SJCRH30 (cell line): ENCODE data around the gene RUNX1. TPM values are rescaled to one million over a fixed set of nuclear protein-coding genes. Genes with fewer than 3 reads are reported as not detected.

Experiments used
- DNase-seq, 2 experiments: peaks; one replicate each; pipeline ENCODE4 v3.0.0-alpha.2; 2015 to 2020
- H3K27ac ChIP-seq: fragments of 250-450 bp; sonication (Bioruptor Pico); 2 replicates; pipeline ENCODE4 v1.5.1; 2020; ENCODE audit warnings: mild to moderate bottlenecking, moderate library complexity
- H3K27me3 ChIP-seq: fragments of 250-450 bp; sonication (Bioruptor Pico); 2 replicates; pipeline ENCODE4 v1.5.1; 2020; ENCODE audit warnings: mild to moderate bottlenecking, moderate library complexity
- H3K36me3 ChIP-seq: fragments of 250-450 bp; sonication (Bioruptor Pico); 2 replicates; pipeline ENCODE4 v1.5.1; 2020; ENCODE audit warnings: mild to moderate bottlenecking, moderate library complexity
- H3K4me1 ChIP-seq: fragments of 250-450 bp; sonication (Bioruptor Pico); 2 replicates; pipeline ENCODE4 v1.5.1; 2020; ENCODE audit warnings: mild to moderate bottlenecking, moderate library complexity
- H3K4me3 ChIP-seq: fragments of 250-450 bp; sonication (Bioruptor Pico); 2 replicates; pipeline ENCODE4 v1.5.1; 2020; ENCODE audit warnings: mild to moderate bottlenecking, moderate library complexity
- H3K9me3 ChIP-seq: fragments of 250-450 bp; sonication (Bioruptor Pico); replicated peaks from 2 replicates; pipeline ENCODE4 v1.5.1; 2020; ENCODE audit warnings: mild to moderate bottlenecking, moderate library complexity
- total RNA-seq: library from RNA; depleted of rRNA; stranded (reverse); fragments of >200 nt; shearing (Covaris generic); gene quantifications from 2 replicates; pipeline ENCODE4 v1.2.3, GENCODE V29; 2014

RUNX1 gene
- total RNA-seq, 1 experiment from 2014 or later: 23.7 TPM

DNA sequence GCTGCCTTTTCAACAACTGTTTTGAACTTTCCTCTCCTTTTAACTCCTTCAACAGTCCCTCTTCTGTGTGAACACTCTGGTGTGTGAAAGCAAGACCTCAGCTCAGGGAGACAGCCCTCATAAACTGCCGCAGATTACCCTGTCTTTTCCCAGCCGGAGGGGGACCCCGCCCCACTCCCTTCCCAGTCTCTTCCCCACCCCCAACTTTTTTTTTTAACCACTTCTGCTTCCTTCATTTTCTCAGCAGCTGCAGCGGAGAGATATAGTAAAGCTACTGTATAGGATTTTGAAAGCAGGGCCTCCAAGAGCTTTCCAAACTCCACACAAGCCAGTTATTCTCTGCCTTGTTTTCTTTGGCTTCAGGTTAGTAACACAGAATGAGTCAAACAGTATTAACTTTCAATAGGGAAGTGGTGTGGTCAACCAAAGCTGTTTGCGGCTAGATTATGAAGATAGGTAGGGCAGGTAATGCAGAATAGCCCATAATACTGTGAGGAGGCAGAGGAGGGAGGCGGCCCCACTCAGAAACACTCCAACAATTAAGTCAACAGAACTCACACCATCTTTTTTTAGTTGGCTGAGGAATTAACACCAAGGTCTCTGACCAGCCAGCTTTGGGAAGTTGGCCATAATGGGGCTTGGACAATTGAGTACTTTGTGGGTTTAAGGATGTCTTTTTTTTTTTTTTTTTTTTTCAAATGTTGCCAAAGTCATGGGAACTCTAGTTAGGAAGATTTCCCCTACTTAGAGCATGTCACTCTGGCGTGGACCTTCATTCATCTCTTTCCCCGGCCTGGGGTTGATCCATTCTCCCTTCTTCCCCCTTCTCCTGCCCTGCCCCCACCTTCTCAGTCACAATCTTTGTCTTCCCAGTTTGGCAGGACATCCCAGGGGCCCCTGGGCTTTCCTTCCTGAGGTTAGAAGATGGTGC lies 203.3 kb downstream of the RUNX1 start:
- Histone ChIP-seq H3K4me1 (peaks cover 29% of the 10 kb centered on the region), H3K36me3 (peaks cover 42% of the 10 kb centered on the region), H3K4me3 (no peak overlapping the region), H3K27ac (peak overlapping the region; percentile 39), H3K27me3 (no peaks in the 10 kb centered on the region), H3K9me3 (no peaks in the 10 kb centered on the region)
- peak; percentile 61 to 89 for DNase-seq

DNA sequence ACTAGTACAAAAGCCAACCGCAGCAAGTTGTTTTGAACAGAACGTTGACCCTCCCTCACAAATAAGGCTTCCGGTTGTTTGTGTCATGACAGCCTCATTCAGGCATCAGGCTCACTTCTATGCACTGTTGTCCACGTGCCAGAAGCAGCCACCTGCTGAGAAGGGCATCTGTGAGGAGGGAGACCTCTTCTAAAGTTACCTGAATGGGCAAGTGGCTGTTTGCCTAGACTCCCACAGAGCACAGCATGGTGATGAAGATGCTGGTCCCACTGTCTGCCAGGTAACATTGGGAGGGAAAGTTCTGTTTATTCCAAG lies 204.2 kb downstream of the RUNX1 start:
- H3K27ac ChIP-seq: no peak overlapping the region; the same call in 1 of the 2 replicates
- no peak overlapping the region for H3K4me3 ChIP-seq
- H3K9me3 ChIP-seq: no peaks in the 10 kb centered on the region
- no peaks in the 10 kb centered on the region for H3K27me3 ChIP-seq
- H3K4me1 ChIP-seq: peaks cover 29% of the 10 kb centered on the region
- peaks cover 50% of the 10 kb centered on the region for H3K36me3 ChIP-seq
- DNase-seq: no peak

DNA sequence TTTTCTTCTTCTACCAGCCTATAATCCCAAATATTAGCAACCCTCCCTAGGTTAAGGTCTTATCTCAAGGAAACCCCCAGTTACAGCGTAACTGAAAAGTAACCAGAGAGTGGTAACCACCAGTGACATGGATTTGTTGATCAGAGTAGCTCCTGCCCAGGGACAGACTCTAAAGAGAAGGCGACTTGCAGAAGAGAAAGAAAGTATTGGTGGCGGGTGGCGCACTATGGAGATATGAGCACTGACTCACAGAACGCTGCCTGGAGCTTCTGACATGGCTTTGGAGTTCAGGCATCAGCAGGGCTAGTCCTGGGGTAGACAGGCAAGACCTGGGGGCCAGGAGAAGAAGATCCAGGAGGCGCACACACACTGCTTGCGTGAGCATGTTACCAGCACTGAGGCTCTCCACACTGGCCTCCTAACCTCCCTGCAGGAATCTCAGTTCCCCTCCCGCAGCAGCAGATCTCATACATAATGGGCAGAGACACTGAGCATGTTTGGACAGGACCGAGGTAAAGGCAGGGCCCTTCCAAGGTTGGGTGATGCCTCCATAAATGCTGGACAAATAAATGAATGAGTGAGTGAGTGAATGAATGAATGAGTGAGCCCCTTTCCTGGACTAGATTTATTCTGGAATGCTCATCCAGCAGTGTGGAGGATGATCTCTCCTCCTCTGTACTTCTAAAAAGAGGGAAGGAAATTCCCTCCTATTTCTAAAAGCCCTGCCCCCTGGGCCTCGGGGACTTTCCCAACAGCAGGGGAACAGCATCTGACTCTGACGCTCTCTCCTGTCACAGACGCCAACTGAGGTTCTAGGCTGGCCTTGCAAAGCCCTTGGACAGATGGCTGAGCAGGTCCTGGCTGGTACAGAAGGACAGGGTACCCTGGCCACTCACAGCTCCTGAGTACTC lies 204.8 kb downstream of the RUNX1 start:
- H3K9me3 ChIP-seq: no peaks in the 10 kb centered on the region
- no peak overlapping the region for H3K27ac ChIP-seq
- H3K4me3 ChIP-seq: no peak overlapping the region
- peaks cover 46% of the 10 kb centered on the region for H3K36me3 ChIP-seq
- peaks cover 29% of the 10 kb centered on the region for H3K4me1 ChIP-seq
- H3K27me3 ChIP-seq: no peaks in the 10 kb centered on the region
- no peak for DNase-seq

DNA sequence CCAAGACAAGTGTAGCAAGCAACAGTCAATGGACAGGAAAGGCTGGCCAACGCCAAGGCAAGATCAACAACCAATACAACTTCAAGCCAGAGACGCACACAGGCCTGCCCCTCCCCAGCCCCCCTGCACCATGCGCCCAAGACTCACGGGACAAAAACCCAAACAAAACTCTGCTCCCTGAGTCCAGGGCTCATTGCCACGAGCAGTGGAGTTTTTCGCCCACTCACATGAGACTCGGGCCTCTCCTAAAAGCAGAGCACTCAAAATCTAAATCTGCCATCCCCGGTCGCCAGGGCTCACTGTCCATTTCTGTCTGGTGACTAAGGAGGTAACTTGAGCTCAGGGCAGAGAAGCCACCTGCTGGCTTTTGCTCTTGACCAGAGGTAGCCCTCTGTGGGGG lies 205.5 kb downstream of the RUNX1 start:
- DNase-seq: no peak
- no peak overlapping the region for H3K27ac ChIP-seq
- H3K27me3 ChIP-seq: no peaks in the 10 kb centered on the region
- H3K36me3 ChIP-seq: peaks cover 45% of the 10 kb centered on the region
- H3K4me3 ChIP-seq: no peak overlapping the region
- peaks cover 29% of the 10 kb centered on the region for H3K4me1 ChIP-seq
- H3K9me3 ChIP-seq: no peaks in the 10 kb centered on the region

DNA sequence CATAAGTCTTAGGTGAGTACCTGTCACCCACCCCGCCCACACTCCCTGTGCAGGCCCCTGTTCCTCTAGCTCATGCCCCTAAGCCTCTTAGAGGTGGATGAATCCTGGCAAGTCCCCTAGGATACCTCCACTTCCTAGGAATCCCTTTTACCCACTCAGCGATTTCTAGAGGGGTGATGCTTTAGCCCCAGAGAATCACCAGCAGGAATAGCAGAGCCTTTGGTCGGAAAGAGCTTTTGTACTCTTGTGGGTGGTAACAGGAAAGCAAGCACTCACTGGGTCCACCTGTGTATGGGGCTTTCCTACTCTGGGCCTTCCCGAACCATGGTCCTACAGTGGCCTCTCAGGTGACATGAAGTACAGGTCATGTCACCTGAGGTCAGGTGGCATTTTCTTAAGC lies 207.9 kb downstream of the RUNX1 start:
- H3K4me1 ChIP-seq: peaks cover 15% of the 10 kb centered on the region
- no peak overlapping the region for H3K27ac ChIP-seq
- DNase-seq: no peak
- H3K36me3 ChIP-seq: peaks cover 60% of the 10 kb centered on the region
- no peaks in the 10 kb centered on the region for H3K9me3 ChIP-seq
- no peak overlapping the region for H3K4me3 ChIP-seq
- no peaks in the 10 kb centered on the region for H3K27me3 ChIP-seq

DNA sequence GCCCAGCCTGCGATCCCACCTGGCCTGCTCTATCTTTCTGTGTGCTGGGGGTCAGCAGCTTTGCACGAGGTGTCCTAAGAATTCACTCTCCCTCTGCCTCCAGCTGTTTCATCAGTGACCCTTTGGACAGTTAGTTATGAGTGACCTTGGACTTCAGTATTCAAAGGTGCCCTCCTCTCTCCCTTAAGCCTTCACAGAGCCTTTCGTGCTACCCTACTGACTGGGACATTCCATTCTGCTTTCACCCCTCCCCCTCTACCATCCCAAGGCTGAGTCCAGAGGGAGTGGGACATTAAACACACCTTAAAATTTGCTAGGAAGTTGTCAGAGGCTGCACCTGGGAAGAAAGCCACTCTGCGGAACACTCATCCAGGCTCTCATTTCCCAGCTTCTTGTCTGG lies 208.4 kb downstream of the RUNX1 start:
- Histone ChIP-seq H3K9me3 (no peaks in the 10 kb centered on the region), H3K36me3 (peaks cover 63% of the 10 kb centered on the region), H3K27ac (no peak overlapping the region), H3K4me3 (no peak overlapping the region), H3K4me1 (peaks cover 11% of the 10 kb centered on the region), H3K27me3 (no peaks in the 10 kb centered on the region)
- DNase-seq: no peak

DNA sequence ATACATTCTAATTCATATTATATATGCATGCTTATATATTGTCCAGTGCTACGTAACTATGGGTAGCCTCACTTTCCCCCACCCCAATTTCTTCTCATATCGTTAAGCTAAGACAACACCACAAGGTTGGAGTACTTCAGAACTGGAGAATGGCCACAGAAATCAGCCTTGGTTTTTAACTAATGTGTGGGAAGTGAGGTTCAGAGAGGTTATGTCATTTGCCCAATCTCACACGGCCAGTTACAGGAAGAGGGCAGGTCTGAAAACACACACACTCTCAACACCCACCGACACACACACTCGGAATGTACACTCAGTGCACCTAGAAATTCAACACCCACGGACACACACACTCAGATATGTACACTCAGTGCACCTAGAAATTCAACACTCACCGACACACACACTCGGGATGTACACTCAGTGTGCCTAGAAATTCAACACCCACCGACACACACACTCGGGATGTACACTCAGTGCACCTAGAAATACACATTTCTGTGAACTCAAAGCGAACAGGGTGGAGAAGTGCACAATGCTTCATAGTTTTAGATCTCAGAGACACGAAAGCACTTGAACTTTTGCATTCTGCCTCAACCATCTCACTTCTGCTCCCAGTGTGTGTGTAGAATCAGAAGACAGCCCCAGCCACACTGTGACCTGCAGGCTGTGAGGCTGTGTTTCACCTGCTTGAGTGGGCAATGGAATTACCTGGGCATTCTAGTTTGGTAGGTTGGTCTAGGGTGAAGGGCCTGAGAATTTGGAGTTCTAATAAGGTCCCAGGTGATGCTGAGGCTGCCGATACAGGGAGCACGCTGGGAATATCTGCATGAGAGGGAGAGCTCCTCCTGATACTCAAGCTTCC lies 209.9 kb downstream of the RUNX1 start:
- Histone ChIP-seq H3K27ac (no peak overlapping the region), H3K4me1 (no peaks in the 10 kb centered on the region), H3K4me3 (no peak overlapping the region), H3K27me3 (no peaks in the 10 kb centered on the region), H3K9me3 (no peaks in the 10 kb centered on the region), H3K36me3 (peaks cover 68% of the 10 kb centered on the region)
- no peak for DNase-seq

DNA sequence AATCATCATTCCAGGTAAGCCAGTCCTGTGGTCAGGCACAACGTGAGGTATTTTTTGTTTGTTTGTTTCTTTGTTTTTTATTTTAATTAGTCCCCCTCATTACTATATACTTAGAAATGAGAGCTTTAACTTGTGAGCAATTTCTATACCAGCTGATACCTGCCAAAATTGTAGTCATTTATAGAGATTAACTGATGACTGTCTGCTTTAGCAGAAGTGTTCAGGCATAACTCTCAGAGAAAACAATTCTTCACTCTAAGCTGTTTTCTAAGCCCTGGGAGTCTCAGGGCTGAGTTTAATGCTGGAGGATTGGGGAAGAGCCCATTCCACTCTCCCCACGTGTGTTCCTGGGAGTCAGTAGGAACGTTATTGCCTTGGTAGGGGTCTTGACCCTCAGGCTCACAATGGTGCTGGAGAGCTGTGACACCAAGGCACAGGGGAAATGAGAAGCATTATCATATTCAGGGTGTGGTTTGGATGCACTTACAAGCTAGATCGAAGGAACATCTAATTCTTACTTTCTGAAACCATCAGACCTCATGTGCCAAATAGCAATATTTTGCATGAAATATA lies 212.1 kb downstream of the RUNX1 start:
- H3K4me3 ChIP-seq: no peak overlapping the region
- H3K27me3 ChIP-seq: no peaks in the 10 kb centered on the region
- H3K4me1 ChIP-seq: no peaks in the 10 kb centered on the region
- no peak overlapping the region for H3K27ac ChIP-seq
- DNase-seq: no peak
- peaks cover 85% of the 10 kb centered on the region for H3K36me3 ChIP-seq
- H3K9me3 ChIP-seq: no peaks in the 10 kb centered on the region

DNA sequence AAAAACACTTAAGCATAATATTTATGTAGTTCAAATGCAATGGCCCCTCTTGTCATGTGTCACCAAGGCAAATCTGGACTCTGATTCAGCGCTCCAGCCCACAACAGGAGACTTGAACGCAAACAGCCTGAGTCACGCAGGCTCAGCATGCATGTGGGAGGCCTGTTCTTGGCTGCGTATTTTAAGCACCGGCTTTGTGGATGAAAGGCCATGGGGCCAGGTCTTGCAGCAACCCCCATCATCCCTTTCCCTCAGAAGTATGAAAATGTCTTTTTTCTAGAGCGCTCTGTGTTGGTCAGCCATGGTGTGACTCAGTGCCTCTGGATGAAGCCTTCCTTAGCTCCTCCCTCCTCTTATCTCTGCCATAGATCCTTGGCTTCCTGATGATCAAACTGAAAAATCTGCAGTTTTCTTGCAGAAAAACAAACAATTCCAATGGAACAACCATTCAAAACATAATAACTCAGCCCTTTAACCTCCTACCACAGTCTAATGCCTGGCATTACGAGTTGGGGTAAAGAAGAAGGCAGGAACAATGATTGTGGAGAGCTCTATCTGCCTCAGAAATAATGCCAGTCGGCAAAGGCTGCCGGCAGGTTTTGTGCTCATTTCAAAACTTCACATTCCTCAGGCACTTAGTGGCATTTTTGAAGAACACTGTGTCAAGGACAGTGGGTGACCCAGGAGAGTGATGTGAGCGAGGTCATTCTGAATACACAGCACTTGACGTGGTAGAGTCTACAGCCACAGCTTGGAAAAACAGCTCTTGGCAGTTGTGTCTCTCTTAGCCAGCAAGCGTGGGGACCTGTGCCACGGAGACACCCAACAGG lies 212.8 kb downstream of the RUNX1 start:
- no peaks in the 10 kb centered on the region for H3K4me1 ChIP-seq
- no peak overlapping the region for H3K4me3 ChIP-seq
- H3K36me3 ChIP-seq: peaks cover 85% of the 10 kb centered on the region
- no peaks in the 10 kb centered on the region for H3K27me3 ChIP-seq
- no peaks in the 10 kb centered on the region for H3K9me3 ChIP-seq
- no peak overlapping the region for H3K27ac ChIP-seq
- DNase-seq: no peak

DNA sequence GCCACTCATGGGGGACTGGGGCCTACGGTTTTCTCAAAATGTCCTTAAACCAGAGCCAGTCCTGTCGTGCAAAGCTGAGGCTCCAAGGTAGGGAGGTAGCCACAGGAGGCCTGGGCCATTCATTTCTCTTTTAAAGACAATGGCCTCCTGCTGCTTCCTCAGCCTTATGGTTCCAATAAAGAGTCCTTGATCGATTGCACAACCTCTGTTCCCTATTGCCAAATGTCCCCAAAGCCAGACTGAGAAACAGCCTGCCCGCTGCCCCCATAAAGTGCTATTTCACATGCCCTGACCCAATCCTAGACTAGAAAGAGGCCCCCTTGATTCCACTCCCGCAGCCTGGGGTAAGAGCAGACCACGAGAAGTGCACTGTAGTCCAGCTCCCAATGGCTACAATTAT lies 213.6 kb downstream of the RUNX1 start:
- no peak for DNase-seq
- no peaks in the 10 kb centered on the region for H3K4me1 ChIP-seq
- no peaks in the 10 kb centered on the region for H3K9me3 ChIP-seq
- peaks cover 87% of the 10 kb centered on the region for H3K36me3 ChIP-seq
- no peak overlapping the region for H3K4me3 ChIP-seq
- no peaks in the 10 kb centered on the region for H3K27me3 ChIP-seq
- no peak overlapping the region for H3K27ac ChIP-seq

DNA sequence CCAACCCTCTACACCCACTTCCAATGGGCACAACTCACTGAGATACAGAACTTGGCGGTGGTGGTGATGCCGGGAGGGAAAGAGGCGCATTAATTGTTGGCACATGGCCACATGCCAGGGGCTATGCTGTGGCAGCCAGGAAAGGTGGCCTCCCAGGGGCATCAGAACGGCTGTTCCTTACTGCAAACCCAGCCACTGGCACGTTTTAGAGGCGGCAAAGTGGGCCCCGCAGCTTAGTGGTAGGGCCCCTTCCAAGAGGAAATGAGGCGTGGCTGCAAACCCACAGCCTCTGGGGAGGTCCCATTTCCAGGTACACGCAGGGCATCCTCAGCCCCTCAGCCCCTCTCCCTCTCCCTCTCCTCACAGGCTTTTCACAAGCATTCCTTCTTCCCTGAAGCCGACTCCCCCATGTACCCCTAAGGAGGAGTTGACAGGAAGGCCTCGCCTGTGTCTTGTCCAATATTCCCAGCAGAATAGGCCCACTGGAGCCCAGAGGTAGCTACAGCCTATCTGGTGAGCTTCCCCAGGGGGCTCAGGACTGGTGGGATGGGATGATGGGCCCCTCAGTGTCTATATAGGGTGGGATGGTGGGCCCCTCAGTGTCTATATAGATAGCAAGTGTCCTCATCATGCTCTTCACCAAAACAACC lies 214.1 kb downstream of the RUNX1 start:
- H3K4me3 ChIP-seq: no peak overlapping the region
- DNase-seq: no peak
- no peaks in the 10 kb centered on the region for H3K4me1 ChIP-seq
- H3K9me3 ChIP-seq: no peaks in the 10 kb centered on the region
- H3K36me3 ChIP-seq: peaks cover 88% of the 10 kb centered on the region
- no peaks in the 10 kb centered on the region for H3K27me3 ChIP-seq
- H3K27ac ChIP-seq: no peak overlapping the region

DNA sequence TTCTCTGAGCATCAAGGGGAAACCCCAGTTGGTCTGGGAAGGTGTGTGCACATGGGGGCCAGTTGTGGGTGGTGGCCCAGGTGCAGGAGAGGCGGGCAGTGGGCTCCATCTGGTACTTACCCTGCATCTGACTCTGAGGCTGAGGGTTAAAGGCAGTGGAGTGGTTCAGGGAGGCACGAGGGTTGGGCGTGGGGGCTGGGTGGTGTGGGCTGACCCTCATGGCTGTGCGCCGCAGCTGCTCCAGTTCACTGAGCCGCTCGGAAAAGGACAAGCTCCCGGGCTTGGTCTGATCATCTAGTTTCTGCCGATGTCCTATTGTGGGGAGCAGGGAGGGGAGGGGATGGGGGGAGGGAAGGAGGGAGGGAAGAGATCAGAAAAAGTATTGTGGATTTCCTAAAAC lies 214.8 kb downstream of the RUNX1 start:
- no peak for DNase-seq
- no peaks in the 10 kb centered on the region for H3K4me1 ChIP-seq
- no peaks in the 10 kb centered on the region for H3K9me3 ChIP-seq
- peaks cover 92% of the 10 kb centered on the region for H3K36me3 ChIP-seq
- no peak overlapping the region for H3K4me3 ChIP-seq
- no peak overlapping the region for H3K27ac ChIP-seq
- H3K27me3 ChIP-seq: no peaks in the 10 kb centered on the region

DNA sequence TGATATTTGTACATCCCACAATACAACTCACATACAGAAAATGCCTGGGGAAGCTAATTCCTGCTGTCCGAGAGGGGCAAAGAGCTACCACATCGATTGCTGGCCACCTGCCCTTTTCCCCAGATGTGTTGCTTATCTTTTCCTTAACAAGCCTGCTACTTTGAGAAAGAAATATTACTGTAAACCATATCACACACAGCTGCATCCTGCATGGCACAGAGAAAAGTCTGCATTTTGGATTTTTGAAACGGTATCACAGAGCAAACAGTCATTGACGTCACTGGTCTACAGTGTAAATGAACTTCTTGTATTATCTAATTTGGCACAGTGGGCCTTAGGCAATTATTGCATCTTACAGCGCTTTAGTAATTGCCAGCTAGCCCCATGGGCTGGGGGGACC lies 215.6 kb downstream of the RUNX1 start:
- Histone ChIP-seq H3K27ac (no peak overlapping the region), H3K9me3 (no peaks in the 10 kb centered on the region), H3K36me3 (peaks cover 96% of the 10 kb centered on the region), H3K27me3 (no peaks in the 10 kb centered on the region), H3K4me3 (no peak overlapping the region), H3K4me1 (no peaks in the 10 kb centered on the region)
- DNase-seq: no peak
